Suprapubic skin (tissue), 4 donors: Measurements from ENCODE around the gene EPHA8.

Experiments
- EP300 ChIP-seq: sonication (generic); formaldehyde crosslinking; IDR thresholded peaks from one replicate; pipeline ENCODE4 v1.6.1; 2017; ENCODE audit warnings: antibody characterized with exemption
- POLR2A ChIP-seq, 2 donors: fragments of 450-650 bp; IDR thresholded peaks; one replicate each; pipeline ENCODE4 v1.6.1; 2017; ENCODE audit warnings: antibody characterized with exemption in 2 of 2, mild to moderate bottlenecking in 2 of 2, moderate library complexity in 2 of 2
- POLR2AphosphoS5 ChIP-seq, 3 donors: sonication (generic); formaldehyde crosslinking; IDR thresholded peaks; one replicate each; pipeline ENCODE4 v1.6.1; 2017; ENCODE audit warnings: antibody characterized with exemption in 3 of 3
- TF ChIP-seq, protein P1 (sequence below), 2 donors: fragments of 200-600 bp in 1 of 2; fragments of 450-650 bp in 1 of 2; sonication (generic) in 1 of 2; IDR thresholded peaks; one replicate each; pipeline ENCODE4 v1.5.1; 2016 to 2019; ENCODE audit warnings: antibody characterized with exemption in 2 of 2, mild to moderate bottlenecking in 1 of 2, moderate library complexity in 1 of 2

DNA sequence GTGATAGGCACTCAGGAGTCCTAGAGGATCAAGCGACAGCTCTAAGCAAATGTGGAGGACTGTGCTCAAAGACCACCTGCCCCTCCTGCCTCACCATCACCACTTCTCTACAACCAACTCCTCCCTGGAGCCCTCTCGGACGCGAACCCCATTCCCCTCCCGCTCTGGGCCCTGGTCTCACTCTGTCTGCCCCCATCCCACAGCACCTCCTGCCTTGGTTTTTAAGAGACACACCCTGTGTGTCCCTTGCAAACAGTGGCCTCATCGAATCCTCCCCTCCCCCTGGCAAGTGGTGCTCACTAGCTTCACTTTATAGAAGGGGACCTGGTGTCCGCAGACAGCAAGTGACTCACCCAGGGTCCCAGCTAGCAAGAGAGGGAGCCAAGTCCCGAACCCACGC lies 28.8 kb downstream of the EPHA8 start:
- TF ChIP-seq, protein P1, sequence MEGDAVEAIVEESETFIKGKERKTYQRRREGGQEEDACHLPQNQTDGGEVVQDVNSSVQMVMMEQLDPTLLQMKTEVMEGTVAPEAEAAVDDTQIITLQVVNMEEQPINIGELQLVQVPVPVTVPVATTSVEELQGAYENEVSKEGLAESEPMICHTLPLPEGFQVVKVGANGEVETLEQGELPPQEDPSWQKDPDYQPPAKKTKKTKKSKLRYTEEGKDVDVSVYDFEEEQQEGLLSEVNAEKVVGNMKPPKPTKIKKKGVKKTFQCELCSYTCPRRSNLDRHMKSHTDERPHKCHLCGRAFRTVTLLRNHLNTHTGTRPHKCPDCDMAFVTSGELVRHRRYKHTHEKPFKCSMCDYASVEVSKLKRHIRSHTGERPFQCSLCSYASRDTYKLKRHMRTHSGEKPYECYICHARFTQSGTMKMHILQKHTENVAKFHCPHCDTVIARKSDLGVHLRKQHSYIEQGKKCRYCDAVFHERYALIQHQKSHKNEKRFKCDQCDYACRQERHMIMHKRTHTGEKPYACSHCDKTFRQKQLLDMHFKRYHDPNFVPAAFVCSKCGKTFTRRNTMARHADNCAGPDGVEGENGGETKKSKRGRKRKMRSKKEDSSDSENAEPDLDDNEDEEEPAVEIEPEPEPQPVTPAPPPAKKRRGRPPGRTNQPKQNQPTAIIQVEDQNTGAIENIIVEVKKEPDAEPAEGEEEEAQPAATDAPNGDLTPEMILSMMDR (IDR thresholded peaks at IDR 0.05) = no peak
- TF ChIP-seq POLR2A (IDR thresholded peaks at IDR 0.05) (no peak), EP300 (no peak), POLR2AphosphoS5 (IDR thresholded peaks at IDR 0.05) (no peak)
